CD4-positive, alpha-beta T cell treated with Interferon gamma for 1 hour (primary cell): ENCODE measurements around the gene PPP1R14B.

ENCODE experiments used
- DNase-seq: peaks from one replicate; pipeline ENCODE4 v3.0.0-alpha.2; 2020

The PPP1R14B gene

DNA sequence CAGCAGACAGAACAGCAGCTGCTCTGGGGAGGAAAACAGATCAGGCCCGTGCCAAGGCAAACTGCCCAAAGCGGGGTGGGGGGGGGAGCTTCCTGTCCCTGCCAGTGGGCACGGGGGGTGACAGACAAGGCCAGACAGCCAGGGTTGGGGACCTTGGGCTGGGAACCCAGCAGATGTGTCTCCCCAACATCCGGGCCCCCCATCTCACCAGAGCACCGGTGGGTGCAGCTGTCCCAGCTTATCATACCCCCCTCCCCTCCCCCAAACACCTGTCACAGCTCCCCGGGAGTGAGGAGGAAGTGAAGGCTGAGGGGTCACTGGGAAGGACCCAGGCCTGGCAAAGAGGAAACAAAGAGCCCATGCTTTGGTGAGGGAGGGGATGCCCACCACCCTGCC lies 1.3 kb downstream of the PPP1R14B start:
- DNase-seq, result peak; percentile 60

DNA sequence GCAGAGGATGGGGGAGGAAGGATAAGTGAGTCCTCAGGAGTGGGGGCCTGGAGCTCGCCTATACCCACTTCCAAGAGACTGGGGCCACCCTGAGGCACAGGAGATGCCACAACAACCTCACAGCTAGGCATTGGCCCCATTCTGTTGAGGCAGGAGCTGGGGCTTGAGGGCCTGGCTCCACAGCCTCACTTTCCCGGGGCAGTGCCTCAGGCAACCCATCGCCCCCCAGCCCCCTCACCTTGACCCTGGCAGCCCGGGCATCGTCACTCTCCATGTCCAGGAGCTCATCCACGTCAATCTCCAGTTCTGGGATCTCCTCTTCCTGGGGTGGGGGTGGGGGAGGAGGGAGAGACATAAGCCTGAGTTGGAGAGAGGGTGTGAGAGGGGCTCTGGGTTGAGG lies 1.8 kb downstream of the PPP1R14B start:
- no peak for DNase-seq

DNA sequence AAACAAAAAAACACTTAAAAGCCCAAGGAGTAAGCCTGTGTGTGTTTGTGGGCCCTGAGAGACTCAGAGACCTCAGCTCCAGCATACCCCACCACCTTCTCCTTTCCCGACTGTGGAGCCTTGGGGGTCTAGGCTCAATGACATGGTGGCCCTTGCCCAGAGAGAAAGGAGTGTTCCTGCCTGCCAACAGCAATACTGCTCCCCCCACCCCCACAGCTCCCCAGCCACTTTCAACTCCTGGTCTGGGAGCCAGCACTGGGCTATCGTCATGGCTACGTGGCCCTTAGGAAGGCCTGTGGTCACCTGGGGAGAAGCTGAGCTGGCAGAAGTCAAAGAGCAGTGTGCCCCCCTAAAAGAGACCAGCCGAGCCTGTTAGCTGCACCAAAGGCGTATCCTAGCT lies 2.6 kb downstream of the PPP1R14B start:
- no peak for DNase-seq

DNA sequence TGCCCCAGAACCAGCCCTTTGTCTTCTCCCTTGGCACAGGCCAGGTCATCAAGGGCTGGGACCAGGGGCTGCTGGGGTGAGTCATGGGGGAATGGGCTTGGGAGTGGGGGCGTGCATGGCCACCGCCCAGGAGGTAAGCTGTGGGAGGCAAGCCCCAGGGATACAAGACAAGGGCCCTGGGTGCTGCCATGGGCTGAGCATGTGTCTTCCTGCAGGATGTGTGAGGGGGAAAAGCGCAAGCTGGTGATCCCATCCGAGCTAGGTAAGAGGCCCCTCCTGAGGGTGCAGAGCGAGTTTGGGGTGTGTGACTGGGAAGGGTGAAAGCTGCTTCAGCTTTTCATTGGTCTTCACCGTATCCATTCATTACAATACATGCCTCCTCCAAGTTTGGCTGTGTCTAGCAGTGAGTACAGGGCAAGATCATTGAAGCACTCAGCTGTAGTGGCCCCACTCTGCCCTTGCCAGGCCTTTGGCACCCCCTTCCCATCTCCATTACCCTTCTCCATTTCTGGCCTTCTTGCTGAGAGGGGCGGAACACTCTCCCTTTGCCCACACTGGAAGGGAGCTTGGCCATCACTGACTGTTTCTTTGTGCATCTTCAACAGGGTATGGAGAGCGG lies 3.4 kb downstream of the PPP1R14B start:
- no peak for DNase-seq

DNA sequence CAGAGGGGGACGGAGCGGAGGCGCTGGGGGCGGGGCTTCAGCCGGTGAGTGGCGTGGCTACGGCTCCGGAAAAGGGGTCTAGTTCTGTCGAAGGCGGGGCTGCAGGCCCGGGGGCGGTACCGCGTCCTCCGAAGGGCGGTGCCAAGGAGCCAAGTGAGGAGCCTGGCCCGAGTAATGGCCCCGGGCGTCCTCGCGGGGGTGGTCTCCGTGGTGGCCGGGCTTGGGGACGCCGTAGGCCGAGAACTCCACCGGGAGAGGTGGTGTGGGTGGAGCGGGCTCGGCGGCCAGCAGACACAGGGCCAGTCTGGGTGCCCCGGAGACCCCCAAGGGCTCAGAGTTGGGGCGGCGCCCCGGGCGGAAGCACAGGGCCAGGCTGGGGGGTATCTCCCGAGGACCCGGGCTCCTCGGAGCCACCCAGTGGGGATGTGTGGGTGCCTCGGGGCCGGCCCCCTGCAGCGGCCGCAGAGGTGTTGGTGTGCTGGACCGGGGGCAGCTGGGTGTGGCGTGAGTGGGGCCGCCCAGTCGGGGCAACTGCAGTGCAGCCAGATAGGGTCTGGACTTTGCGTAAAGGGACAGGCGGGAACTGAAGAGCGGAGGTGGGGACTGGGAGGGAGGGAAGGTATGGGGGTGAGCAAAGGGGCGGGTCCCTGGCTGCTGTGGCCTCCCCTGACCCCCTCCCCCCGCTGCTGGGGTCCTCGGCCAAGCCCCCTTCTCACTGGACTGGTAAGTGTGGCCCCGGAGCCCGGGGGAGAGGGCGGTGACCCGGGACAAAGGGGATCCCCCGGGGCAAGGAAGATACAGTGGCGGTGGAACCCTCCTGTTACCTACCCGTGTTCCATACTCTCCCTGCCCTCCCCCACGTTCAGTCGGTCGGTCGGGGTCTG lies 5.0 kb downstream of the PPP1R14B start:
- DNase-seq, result peak; percentile 99

DNA sequence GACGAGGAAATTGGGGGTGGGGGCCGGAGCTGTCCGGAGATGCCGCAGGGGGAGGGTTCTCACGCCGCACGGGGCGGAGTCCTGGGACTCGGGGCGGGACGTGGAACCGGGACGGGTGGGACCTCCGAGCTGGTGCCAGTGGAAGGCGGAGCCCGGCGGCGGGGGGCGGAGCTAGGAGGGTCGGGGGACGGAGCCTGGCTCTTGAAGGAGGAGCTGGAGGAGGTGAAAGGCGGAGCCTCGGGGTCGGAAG lies 5.6 kb downstream of the PPP1R14B start:
- no peak for DNase-seq

DNA sequence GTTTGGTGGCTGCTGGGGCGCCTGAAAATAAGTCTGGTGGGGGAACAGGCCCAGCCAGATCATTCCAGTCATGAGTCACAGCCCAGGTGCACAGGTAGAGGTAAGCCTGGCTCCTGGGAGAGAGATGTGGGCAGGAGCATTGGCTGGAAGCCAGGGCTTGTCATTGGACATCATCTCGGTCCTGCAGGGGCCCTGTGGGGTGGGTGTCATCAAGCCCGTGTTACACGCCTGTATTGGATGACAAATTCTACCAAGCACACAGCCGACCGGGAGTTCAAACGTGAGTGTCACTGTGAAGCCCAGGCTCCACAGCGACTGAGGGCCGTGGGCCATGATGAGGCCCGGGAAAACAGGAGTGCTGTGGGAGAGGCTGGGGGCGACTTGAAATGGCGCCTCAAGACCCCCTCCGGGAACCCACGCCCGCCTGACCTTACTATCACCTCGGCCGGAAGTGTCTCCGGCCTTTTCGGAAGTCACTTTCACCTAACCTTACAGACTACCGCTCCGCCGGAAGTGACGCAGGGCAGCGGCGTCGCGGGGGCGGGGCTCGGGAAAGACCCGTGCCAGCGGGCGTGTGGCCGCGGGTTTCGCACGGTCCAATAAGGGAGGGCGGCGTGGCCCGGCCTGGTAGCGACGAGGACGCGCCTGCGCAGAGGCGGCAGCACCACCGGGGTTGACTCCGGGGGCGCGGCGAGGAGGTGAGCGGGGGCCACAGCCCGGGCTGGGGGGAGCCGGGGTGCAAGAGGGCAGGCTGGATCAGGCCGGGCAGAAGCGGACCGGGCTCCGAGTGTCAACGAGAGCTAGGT lies 6.1 kb downstream of the PPP1R14B start, which contains the start of gene FKBP2:
Gene FKBP2 (plus strand): TSS at position 661 of the 806 bp plus-strand sequence. CDS start 1,293 bp downstream, outside the sequence.
- DNase-seq, result peak; percentile 99

DNA sequence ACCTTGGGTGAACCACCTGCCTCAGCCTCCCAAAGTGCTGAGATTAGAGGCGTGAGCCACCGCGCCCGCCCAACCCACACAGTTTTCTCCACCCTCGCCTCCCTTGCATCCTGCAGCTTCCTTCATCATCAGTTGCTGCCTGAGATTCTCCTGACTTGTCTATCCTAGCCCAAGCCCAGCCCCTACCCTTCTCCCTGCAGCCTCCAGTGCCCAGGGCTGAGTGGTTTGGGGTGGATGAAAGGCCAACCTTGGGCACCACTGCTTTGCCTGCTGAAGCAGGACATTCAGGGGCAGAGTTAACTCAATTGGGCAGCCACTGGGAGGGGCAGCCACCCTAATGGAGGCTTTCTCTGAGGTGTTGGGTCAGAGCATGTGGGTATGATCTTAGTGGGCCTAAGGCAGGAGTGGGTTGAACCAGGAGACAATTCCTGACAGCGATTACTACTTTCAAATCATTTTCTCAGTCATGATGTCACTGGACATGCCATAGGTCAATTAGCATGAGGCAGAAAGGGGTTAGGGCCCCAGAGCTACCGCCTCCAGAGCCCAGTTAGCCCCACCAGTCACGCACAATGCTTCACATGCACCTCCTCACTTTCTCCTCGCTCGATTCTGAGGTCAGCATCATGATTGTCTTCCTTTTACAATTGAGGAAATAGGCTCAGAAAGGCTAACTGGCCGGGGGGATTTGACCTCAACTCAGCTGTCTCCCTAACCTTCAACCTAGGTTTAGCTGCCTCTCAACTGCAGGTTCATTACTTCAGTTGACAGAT lies 6.9 kb downstream of the PPP1R14B start:
- peak; percentile 81 for DNase-seq

DNA sequence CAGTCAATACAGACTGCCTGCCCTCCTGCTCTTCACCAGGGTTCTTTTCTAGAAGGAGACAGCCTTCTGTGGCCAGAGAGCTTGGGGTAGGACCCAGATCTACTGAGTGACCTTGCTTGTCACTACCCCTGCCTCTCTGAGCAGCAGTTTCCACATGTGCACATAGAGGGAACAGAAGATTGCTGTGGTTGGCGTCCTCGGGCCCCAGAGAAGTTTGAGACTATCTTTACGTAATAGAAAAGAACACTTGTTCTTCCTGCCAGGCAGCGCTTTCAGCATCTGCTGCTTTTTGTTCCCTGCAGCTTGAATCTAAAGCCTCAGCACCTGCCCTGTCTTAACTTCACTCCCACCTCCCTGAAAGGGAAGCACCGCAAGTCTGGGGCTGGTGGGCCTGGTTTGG lies 7.7 kb downstream of the PPP1R14B start:
- no peak for DNase-seq

DNA sequence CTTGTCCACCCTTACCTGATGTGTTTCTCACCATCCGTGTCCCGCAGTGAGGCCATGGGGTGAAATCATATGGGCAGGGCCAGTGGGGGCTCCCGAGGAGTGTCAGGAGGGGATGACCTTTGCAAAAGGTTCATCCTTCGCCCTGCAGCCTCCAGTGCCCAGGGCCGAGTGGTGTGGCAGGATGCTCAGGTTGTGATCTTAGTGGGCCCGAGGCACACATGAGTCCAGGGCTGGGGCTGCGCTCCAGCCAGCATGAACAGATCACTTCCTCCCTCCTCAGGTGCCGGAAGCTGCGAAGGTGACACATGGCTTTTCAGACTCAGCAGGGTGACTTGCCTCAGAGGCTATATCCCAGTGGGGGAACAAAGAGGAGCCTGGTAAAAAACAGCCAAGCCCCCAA lies 8.7 kb downstream of the PPP1R14B start:
- DNase-seq, result no peak

DNA sequence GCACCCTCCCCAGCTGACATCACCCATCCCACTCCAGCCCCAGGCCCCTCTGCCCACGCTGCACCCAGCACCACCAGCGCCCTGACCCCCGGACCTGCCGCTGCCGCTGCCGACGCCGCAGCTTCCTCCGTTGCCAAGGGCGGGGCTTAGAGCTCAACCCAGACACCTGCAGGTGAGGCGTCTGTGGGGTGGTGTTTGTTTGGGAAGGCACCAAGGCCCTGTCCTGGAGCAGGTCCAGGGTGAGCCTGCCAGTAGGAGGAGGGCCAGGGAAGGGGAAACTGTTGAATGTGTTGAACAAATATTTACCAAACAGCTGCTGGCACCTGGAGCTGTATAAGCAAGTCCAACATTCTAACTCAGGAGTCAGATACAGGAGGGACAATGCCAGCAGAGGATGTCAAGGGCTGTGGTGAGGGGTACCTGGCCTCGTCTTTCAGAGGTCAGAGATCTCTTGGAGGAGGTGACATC lies 9.2 kb downstream of the PPP1R14B start:
- no peak for DNase-seq

DNA sequence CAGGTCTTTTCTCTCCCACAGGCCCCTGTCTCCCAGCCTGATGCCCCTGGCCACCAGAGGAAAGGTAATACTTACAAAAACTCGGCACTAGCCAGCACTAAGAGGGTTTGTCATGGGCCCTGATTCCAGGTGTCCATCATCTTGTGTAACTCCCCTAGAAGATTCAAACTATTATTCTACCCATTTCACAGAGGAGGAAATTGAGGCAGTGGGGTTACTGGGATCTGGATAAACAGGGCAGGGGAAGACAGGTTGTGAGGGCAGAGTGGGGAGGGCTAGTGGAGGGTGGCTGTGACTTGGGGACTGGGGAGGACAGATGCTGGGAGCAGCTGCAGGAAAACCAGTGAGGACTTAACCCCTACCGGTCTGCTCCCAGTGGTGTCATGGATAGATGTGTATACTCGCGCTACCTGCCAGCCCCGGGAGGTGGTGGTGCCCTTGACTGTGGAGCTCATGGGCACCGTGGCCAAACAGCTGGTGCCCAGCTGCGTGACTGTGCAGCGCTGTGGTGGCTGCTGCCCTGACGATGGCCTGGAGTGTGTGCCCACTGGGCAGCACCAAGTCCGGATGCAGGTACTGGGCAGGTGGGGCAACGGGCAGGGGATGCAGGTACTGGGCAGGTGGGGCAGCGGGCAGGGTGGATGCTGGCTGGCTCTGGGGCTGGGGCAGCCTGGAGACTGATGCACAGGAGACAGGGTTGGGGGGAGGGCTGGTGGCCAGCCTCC lies 11.1 kb downstream of the PPP1R14B start:
- DNase-seq, result no peak

DNA sequence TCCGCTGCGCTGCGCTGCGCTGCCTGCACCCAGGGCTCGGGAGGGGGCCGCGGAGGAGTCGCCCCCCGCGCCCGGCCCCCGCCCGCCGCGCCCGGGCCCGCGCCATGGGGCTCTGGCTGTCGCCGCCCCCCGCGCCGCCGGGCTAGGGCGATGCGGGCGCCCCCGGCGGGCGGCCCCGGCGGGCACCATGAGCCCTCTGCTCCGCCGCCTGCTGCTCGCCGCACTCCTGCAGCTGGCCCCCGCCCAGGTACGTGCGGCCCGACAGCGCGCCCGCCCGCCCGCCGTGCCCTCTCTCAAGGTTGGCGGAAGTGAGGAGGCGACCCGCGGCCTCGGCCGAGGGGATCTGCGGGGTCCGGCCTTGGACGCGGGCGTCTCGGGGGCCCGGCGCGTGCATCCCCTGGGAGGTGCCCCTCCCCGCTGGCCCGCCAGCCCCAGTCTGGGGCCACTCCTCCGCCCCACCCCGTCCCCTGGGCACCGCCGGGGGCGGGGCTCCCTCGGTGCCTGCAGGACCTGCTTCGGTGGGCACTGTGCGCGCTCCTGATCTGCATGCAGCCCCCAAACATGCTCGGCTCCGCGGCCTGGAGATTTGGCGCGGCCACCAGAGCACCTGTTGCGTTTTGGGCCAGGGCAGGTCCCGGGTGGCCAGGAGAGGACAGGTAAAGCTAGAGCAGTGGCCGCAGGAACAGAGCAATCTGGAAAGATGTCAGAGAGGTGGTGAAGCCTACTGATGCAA lies 11.9 kb downstream of the PPP1R14B start:
- peak; percentile 45 for DNase-seq

DNA sequence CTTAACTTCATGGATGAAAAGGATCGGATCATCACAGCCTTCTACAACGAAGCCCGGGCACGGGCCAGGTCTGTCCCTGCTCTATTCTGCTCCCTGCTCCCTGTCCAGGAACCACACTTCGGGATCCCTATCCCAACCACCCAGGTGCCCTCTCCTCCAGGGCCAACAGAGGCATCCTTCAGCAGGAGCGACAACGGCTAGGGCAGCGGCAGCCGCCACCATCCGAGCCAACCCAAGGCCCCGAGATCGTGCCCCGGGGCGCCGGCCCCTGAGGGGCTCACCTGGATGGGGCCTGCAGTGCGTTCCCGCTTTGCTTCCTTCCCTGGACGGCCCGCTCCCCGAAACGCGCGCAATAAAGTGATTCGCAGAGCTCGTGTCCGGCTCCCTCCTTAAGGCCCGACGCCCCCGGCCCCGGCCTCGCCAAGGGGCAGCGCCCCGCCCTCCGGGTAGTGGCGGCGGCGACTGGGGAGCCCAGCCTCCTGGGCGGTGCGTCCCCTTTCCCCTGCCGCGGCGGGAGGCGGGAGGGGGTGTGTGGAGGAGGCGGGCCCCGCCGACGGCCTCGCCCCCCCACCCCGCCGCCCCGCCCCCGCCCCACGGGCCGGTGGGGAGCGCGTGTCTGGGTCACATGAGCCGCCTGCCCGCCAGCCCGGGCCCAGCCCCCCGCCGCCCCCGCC lies 12.7 kb downstream of the PPP1R14B start, which contains the start of gene VEGFB:
Gene VEGFB (plus strand): TSS at position 672 of the 674 bp plus-strand sequence. CDS start 250 bp downstream, outside the sequence.
- DNase-seq, result peak; percentile 79

DNA sequence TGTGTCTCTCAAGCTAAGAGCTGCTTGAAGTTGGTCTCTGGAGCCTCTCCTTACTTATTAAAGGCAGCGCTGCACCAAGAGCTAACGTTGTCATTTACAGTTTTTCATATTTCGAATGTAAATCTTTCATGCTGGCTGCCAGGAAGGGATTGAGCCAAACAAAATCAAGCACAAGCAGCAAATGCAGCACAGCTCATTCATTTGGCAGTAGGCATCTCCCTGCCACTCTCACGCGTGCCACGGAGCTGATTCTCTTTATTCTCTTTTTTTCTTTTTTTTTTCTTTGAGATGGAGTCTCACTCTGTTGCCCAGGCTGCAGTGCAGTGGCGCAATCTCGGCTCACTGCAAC lies 13.8 kb downstream of the PPP1R14B start:
- DNase-seq, result no peak

DNA sequence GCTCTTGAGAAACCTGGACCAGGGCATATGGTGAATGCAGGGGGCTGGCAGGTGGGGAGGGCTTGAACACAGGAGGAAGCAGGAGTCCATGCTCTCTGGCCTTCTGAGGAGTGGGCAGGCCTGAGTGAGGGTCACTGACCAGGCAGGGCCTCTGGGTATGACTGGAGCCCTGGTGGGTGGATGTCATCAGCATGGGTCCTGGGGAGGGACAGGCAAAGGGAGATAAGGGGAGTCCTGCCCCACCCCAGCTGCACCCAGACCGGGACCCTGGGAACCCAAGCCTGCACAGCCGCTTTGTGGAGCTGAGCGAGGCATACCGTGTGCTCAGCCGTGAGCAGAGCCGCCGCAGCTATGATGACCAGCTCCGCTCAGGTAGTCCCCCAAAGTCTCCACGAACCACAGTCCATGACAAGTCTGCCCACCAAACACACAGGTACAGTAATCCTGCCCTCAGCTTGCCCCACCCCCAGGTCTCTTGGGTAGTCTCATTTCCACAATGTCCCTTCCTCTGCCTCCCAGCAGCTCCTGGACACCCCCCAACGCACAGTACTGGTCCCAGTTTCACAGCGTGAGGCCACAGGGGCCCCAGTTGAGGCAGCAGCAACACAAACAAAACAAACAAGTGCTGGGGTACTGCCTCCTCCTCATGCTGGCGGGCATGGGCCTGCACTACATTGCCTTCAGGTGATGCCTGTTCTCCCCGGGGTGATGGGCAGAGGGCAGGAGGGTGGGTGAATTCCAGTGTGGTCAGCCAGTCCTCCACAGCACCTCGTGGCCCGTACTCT lies 14.4 kb downstream of the PPP1R14B start:
- no peak for DNase-seq

DNA sequence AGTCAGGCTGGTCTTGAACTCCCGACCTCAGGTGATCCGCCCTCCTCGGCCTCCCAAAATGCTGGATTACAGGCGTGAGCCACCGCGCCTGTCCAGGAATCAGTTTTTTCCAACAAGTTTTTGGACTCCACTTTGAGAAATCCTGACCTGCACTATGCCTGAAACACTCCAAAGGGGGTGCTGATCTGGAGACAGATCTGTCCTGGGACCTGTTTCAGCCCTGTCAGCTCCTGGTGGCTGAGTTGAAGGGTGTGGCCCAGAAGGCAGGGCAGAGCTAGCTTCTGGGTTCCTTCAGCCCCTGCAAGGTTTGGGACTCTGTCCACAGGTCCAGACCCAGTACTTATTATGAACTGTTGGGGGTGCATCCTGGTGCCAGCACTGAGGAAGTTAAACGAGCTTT lies 15.2 kb downstream of the PPP1R14B start:
- DNase-seq, result no peak

DNA sequence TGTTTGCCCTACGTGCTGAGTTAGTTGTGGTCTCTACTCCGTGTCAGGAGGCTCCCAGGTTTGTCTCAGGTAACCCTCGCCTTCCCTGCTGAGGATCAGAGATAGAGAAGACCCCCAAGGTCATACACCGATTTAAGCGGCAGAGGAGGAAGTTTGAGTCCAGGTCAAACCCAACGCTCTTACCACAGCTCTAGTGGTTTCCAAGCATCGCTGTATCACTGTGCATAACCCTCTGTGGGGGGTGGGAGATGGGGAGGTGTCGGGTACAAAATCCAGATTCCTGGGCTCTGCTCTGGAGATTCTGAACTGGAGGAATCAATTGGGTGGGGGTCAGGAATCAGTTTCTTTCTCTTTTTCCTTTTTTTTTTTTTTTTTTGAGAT lies 15.8 kb downstream of the PPP1R14B start:
- no peak for DNase-seq

DNA sequence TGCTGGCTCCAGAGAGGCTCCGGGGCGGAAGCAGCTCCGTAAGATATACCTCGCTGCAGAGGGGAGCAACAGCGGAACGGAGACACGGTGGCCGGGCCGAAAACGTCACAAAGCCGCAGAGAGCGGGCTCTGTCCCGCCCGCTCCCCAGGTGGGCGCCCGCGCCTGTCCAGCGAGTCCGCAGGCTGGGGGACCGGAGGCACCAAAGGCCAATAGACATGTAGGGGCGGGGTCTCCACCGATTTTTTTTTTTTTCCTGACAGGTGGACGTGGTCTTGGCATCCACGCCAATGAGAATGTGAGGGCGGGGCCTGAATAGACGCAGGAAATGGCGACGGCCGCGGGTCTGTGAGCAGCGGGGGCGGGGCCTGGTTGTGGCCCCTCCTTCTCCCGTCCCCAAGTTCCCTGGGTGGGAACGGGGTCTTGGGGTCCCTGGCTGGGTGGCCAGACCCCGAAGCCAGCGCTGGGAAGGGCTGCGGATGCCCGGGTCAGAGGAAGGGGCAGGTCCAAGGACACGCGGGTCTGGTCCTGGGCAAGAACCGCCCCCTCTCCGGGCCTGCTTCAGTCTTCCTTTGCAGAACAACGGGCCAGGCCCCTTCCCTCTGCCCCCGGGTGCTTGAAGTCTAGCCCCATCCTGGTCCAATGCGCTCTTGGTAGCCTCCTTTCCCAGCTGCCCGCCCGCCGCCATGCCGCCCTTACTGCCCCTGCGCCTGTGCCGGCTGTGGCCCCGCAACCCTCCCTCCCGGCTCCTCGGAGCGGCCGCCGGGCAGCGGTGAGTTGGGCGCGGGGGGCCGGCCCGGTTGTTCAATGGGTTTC lies 16.4 kb downstream of the PPP1R14B start, which contains the start of gene DNAJC4:
Gene DNAJC4 (plus strand): TSS at position 378 of the 814 bp plus-strand sequence. CDS start 307 bp downstream, at position 685.
- peak; percentile 89 for DNase-seq
